Spleen (tissue), 11 donors: ENCODE results near the gene LAMTOR4. TPM values are rescaled to one million over a fixed set of nuclear protein-coding genes. Genes with fewer than 3 reads are reported as not detected.

Experiments used
- DNase-seq: peaks from one replicate; pipeline ENCODE4 v3.0.0-alpha.2; 2020
- H3K27ac ChIP-seq, 8 donors: fragments of 200-600 bp; sonication (generic) in 7 of 8; 1 replicate in 4 of 8; 2 replicates in 4 of 8; pipeline versions ENCODE4 v1.5.0 to v1.8.0; 2016 to 2021; ENCODE audit warnings: inconsistent platforms in 4 of 8, mild to moderate bottlenecking in 4 of 8, moderate library complexity in 1 of 8
- H3K27me3 ChIP-seq, 7 donors: fragments of 200-600 bp; sonication (generic) in 6 of 7; replicated peaks in 1 of 7; 1 replicate in 4 of 7; 2 replicates in 3 of 7; pipeline versions ENCODE4 v1.5.0 to v1.8.0; 2016 to 2021; ENCODE audit warnings: inconsistent platforms in 3 of 7, mild to moderate bottlenecking in 1 of 7
- H3K36me3 ChIP-seq, 6 donors: fragments of 200-600 bp; sonication (generic) in 5 of 6; 1 replicate in 4 of 6; 2 replicates in 2 of 6; pipeline versions ENCODE4 v1.5.0 to v1.8.0; 2016 to 2021; ENCODE audit warnings: inconsistent platforms in 2 of 6
- H3K4me1 ChIP-seq, 6 donors: fragments of 200-600 bp; sonication (generic) in 5 of 6; 1 replicate in 3 of 6; 2 replicates in 3 of 6; pipeline versions ENCODE4 v1.5.0 to v1.8.0; 2016 to 2021; ENCODE audit warnings: inconsistent platforms in 3 of 6
- H3K4me3 ChIP-seq, 8 donors: fragments of 200-600 bp; sonication (generic) in 7 of 8; 1 replicate in 4 of 8; 2 replicates in 4 of 8; pipeline versions ENCODE4 v1.5.0 to v1.8.0; 2016 to 2021; ENCODE audit warnings: inconsistent platforms in 4 of 8, mild to moderate bottlenecking in 4 of 8, moderate library complexity in 2 of 8
- H3K9me3 ChIP-seq, 8 donors: fragments of 200-600 bp; sonication (generic) in 7 of 8; 1 replicate in 4 of 8; 2 replicates in 4 of 8; pipeline versions ENCODE4 v1.5.0 to v1.8.0; 2016 to 2021; ENCODE audit warnings: inconsistent platforms in 4 of 8
- CTCF ChIP-seq, 11 experiments: fragments of 200-600 bp in 7 of 11; fragments of 450-650 bp in 4 of 11; sonication (generic) in 4 of 11; IDR thresholded peaks in 8 of 11; conservative IDR thresholded peaks in 3 of 11; 1 replicate in 7 of 11; 2 replicates in 4 of 11; pipeline versions ENCODE4 v1.4.0 to v1.8.0; 2016 to 2021; ENCODE audit warnings: antibody characterized with exemption in 11 of 11, inconsistent platforms in 4 of 11, mild to moderate bottlenecking in 1 of 11
- POLR2A ChIP-seq, 3 donors: fragments of 450-650 bp; IDR thresholded peaks; one replicate each; pipeline ENCODE4 v1.5.1; 2017; ENCODE audit warnings: antibody characterized with exemption in 3 of 3, mild to moderate bottlenecking in 1 of 3
- POLR2AphosphoS5 ChIP-seq, 3 donors: sonication (generic); formaldehyde crosslinking; IDR thresholded peaks; one replicate each; pipeline ENCODE4 v1.5.1; 2017; ENCODE audit warnings: antibody characterized with exemption in 3 of 3
- WGBS, 5 donors: extraction: QIAGEN DNeasy Blood & Tissue Kit in 3 of 5; methylation state at CpG; one replicate each; pipeline versions ENCODE4 v1.1.5 to v1.1.7; 2013 to 2018; 5-methylcytosine and 5-hydroxymethylcytosine counted together
- intact Hi-C: fragments of 100-400 bp; cut with DNase I; formaldehyde crosslinking; loops from one replicate; pipeline ENCODE4 v1.15.0; 2023; ENCODE audit warnings: low total_unique reads
- polyA plus RNA-seq, 3 donors: library from polyadenylated mRNA; stranded (reverse); fragments of 200-250 nt; gene quantifications; one replicate each; pipeline ENCODE4 v1.2.1, GENCODE V29; 2013
- total RNA-seq, 7 donors: library from RNA; depleted of rRNA in 3 of 7; stranded (reverse); fragments of >200 nt in 3 of 7; fragmentation: NEBNext Ultra II Directional in 4 of 7; extraction: Animal tissue kit (Norgen Biotek cat#: 25700) in 4 of 7; gene quantifications; one replicate each; pipeline versions ENCODE4 v1.1.0 to v1.2.1, GENCODE V29; 2016 to 2021
- donor health status: healthy with polysubstance abuse.
- donor health status: DM: no; HTN: no; CAD: no; lungs with moderate emphysema.
- donor health status: DM: no; HTN: no; CAD: no.
- donor health status: Bipolar disorder and iron deficiency.
- donor health status: healthy.
- donor health status: DM: no; HTN: no; CAD: no.
- donor health status: DM: yes; HTN: yes; CAD: no.

Gene LAMTOR4
- total and polyA plus RNA-seq, 10 donors, result 152 to 709 (median 271) TPM

GRCh38 chr7:100101016-100101862 is 47.5 kb upstream of the LAMTOR4 start, which contains the start of the genes AP4M1 and MCM7:
TSS of gene AP4M1 (plus strand) at chr7:100101643. CDS start at chr7:100101715, 72 bp downstream.
TSS of gene MCM7 (minus strand) at chr7:100101397. CDS start at chr7:100101294, 103 bp downstream.
- intact Hi-C loops, result no loop called here
- 0 to 1% (median 1%) methylated on average over 37 to 80 of the region's 80 CpGs for WGBS, 5 donors

GRCh38 chr7:100102950-100103840 is 45.5 kb upstream of the LAMTOR4 start:
- no peak for DNase-seq
- Histone ChIP-seq H3K27me3 (no peaks in the 10 kb centered on the region), H3K36me3 (peaks cover 0 to 69% (median 38%) of the 10 kb centered on the region in 6 donors), H3K27ac (no peak overlapping the region), H3K4me3 (peak overlapping the region in 1 of 8 donors; percentile 99), H3K4me1 (peaks cover 13 to 36% (median 30%) of the 10 kb centered on the region in 6 donors), H3K9me3 (no peaks in the 10 kb centered on the region)
- 91 to 94% (median 92%) methylated on average over 17 of the region's 17 CpGs for WGBS, 5 donors
- intact Hi-C loops, result no loop called here
- no peak for TF ChIP-seq CTCF (IDR thresholded peaks at IDR 0.05 in 8 of 11, conservative IDR thresholded peaks at IDR 0.05 in 3 of 11)
- TF ChIP-seq POLR2AphosphoS5 (IDR thresholded peaks at IDR 0.05), result no peak

More at GRCh38 chr7:100101016-100101862, 47.5 kb upstream of the LAMTOR4 start, which contains the start of the genes AP4M1 and MCM7:
- Histone ChIP-seq H3K4me3 (peak within 1 kb of the TSS; percentile 58 to 99 (median 90)), H3K36me3 (peaks cover 0 to 69% (median 40%) of the 10 kb centered on the region in 6 donors), H3K4me1 (peaks cover 13 to 38% (median 32%) of the 10 kb centered on the region in 6 donors), H3K9me3 (no peaks in the 10 kb centered on the region), H3K27ac (peak within 1 kb of the TSS; percentile 79 to 97 (median 93)), H3K27me3 (no peaks in the 10 kb centered on the region)
- TF ChIP-seq POLR2A (IDR thresholded peaks at IDR 0.05), result no peak
- peak; percentile 71 to 89 (median 86) for TF ChIP-seq POLR2AphosphoS5 (IDR thresholded peaks at IDR 0.05)
- peak in 1 of 11 experiments; percentile 35 for TF ChIP-seq CTCF (IDR thresholded peaks at IDR 0.05 in 8 of 11, conservative IDR thresholded peaks at IDR 0.05 in 3 of 11)
- peak; percentile 100 for DNase-seq

- 91 to 97% (median 93%) methylated on average over 4 of the region's 4 CpGs for WGBS, 5 donors
- no peaks in the 10 kb centered on the region for H3K9me3 ChIP-seq
- H3K36me3 ChIP-seq, result peaks cover 0 to 76% (median 49%) of the 10 kb centered on the region in 6 donors
- no peak overlapping the region for H3K4me3 ChIP-seq
- H3K27ac ChIP-seq, result no peak overlapping the region
- no peaks in the 10 kb centered on the region for H3K27me3 ChIP-seq
- peaks cover 0 to 16% (median 11%) of the 10 kb centered on the region in 6 donors for H3K4me1 ChIP-seq
- no peak for DNase-seq
- intact Hi-C loops, result no loop called here
- no peak for TF ChIP-seq POLR2AphosphoS5 (IDR thresholded peaks at IDR 0.05)
- TF ChIP-seq POLR2A (IDR thresholded peaks at IDR 0.05), result no peak
- TF ChIP-seq CTCF (IDR thresholded peaks at IDR 0.05 in 8 of 11, conservative IDR thresholded peaks at IDR 0.05 in 3 of 11), result no peak
Measured at GRCh38 chr7:100105534-100105933, 43.2 kb upstream of the LAMTOR4 start.
